Right lobe of liver (tissue), 6 donors: ENCODE data around the gene DNER. TPM values are rescaled to one million over a fixed set of nuclear protein-coding genes. Genes with fewer than 3 reads are reported as not detected.
A peak's percentile ranks its signal among the peaks of the same experiment; 100 is the strongest.

Source experiments
- ATAC-seq, 4 donors: fragments of 200-7000 bp; cut with Tn5 transposase; one replicate each; pipeline ENCODE4 v1.9.1; 2020; ENCODE audit warnings: mild to moderate bottlenecking in 4 of 4, moderate library complexity in 4 of 4
- DNase-seq, 3 donors: peaks; one replicate each; pipeline ENCODE4 v3.0.0-alpha.2; 2020
- H3K27ac ChIP-seq, 3 donors: fragments of 200-600 bp; one replicate each; pipeline ENCODE4 v1.8.0; 2022
- H3K27me3 ChIP-seq, 2 donors: fragments of 200-600 bp; one replicate each; pipeline ENCODE4 v1.8.0; 2022
- H3K36me3 ChIP-seq, 4 donors: fragments of 200-600 bp; sonication (generic) in 1 of 4; one replicate each; pipeline versions ENCODE4 v1.5.1 to v1.8.0; 2017 to 2022; ENCODE audit warnings: control low read depth in 1 of 4
- H3K4me1 ChIP-seq, 4 donors: fragments of 200-600 bp; sonication (generic) in 1 of 4; one replicate each; pipeline versions ENCODE4 v1.5.1 to v1.8.0; 2017 to 2022; ENCODE audit warnings: control low read depth in 1 of 4
- H3K4me3 ChIP-seq, 3 donors: fragments of 200-600 bp; one replicate each; pipeline ENCODE4 v1.8.0; 2022
- H3K9me3 ChIP-seq, 4 donors: fragments of 200-600 bp; sonication (generic) in 1 of 4; one replicate each; pipeline versions ENCODE4 v1.5.1 to v1.8.0; 2017 to 2022; ENCODE audit warnings: control low read depth in 1 of 4
- POLR2A ChIP-seq: fragments of 450-650 bp; IDR thresholded peaks from one replicate; pipeline ENCODE4 v1.6.1; 2017; ENCODE audit warnings: antibody characterized with exemption, mild to moderate bottlenecking
- WGBS: methylation state at CpG from one replicate; pipeline ENCODE4 v1.1.6; 2018; ENCODE audit warnings: low coverage, low lambda C conversion rate; ENCODE audit not compliant: insufficient coverage; ENCODE audit errors: missing lambda C conversion rate; 5-methylcytosine and 5-hydroxymethylcytosine counted together
- intact Hi-C, 2 donors: fragments of 100-400 bp; cut with DNase I; formaldehyde crosslinking; loops; one replicate each; pipeline versions ENCODE4 v1.11.2 to v1.14.1; 2022
- total RNA-seq, 6 experiments: library from RNA; depleted of rRNA in 2 of 6; stranded (reverse); fragments of >200 nt in 2 of 6; fragmentation: NEBNext Ultra II Directional in 3 of 6; extraction: Animal tissue kit (Norgen Biotek cat#: 25700) in 3 of 6; gene quantifications; one replicate each; pipeline versions ENCODE4 v1.1.0 to v1.2.4, GENCODE V29; 2016 to 2023
- TF ChIP-seq, protein P1 (sequence below), 4 donors: fragments of 200-600 bp in 3 of 4; fragments of 450-650 bp in 1 of 4; IDR thresholded peaks; one replicate each; pipeline versions ENCODE4 v1.5.1 to v1.8.0; 2016 to 2022; ENCODE audit warnings: antibody characterized with exemption in 4 of 4, mild to moderate bottlenecking in 2 of 4
- donor health status: DM: no; HTN: yes; CAD: no.
- donor health status: DM: no; HTN: no; CAD: no.
- donor health status: DM: no; HTN: no; CAD: no.
- donor health status: DM: no; HTN: yes; CAD: no.
- donor health status: DM: no; HTN: yes; CAD: no.

The DNER gene
- total RNA-seq, 6 experiments from 2014 or later = 0.13 TPM; not detected in 5

DNA sequence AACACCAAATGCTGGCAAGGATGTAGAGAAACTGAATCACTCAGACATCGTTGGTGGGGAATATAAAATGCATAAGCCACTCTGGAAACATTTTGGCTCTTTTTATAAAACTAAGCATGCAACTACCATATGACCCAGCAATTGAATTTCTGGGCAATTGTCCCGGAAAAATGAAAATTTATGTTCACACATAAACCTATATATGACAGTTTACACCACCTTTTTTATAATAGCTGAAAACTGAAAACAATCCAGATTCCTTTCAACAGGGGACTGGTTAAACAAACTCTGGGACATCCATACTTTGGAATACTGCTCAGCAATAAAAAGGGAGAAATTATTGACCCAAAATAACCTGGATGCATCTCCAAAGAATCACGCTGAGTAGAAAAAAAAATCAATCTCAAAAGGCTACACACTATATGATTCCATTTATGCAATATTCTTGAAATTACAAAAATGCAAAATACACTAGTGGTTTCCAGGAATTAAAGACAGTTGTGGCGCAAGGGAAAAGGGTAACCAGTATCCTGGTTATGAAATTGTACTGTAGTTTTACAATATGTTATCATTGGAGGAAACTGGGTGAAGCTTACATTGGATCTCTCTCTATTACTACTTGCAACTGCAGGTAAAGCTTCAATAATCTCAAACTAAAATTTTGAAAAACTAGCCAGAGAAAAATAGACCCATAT lies 313.0 kb downstream of the DNER start:
- ATAC-seq (no peak), DNase-seq (no peak)
- H3K4me3 ChIP-seq = no peak overlapping the region
- 47% methylated on average over 4 of the region's 4 CpGs for WGBS
- no peaks in the 10 kb centered on the region for H3K27me3 ChIP-seq
- no peaks in the 10 kb centered on the region for H3K9me3 ChIP-seq
- no peaks in the 10 kb centered on the region for H3K36me3 ChIP-seq
- no peaks in the 10 kb centered on the region for H3K4me1 ChIP-seq
- intact Hi-C loops = no loop called here
- TF ChIP-seq, protein P1, sequence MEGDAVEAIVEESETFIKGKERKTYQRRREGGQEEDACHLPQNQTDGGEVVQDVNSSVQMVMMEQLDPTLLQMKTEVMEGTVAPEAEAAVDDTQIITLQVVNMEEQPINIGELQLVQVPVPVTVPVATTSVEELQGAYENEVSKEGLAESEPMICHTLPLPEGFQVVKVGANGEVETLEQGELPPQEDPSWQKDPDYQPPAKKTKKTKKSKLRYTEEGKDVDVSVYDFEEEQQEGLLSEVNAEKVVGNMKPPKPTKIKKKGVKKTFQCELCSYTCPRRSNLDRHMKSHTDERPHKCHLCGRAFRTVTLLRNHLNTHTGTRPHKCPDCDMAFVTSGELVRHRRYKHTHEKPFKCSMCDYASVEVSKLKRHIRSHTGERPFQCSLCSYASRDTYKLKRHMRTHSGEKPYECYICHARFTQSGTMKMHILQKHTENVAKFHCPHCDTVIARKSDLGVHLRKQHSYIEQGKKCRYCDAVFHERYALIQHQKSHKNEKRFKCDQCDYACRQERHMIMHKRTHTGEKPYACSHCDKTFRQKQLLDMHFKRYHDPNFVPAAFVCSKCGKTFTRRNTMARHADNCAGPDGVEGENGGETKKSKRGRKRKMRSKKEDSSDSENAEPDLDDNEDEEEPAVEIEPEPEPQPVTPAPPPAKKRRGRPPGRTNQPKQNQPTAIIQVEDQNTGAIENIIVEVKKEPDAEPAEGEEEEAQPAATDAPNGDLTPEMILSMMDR (IDR thresholded peaks at IDR 0.05) = no peak
- no peak for TF ChIP-seq POLR2A
- no peak overlapping the region for H3K27ac ChIP-seq

DNA sequence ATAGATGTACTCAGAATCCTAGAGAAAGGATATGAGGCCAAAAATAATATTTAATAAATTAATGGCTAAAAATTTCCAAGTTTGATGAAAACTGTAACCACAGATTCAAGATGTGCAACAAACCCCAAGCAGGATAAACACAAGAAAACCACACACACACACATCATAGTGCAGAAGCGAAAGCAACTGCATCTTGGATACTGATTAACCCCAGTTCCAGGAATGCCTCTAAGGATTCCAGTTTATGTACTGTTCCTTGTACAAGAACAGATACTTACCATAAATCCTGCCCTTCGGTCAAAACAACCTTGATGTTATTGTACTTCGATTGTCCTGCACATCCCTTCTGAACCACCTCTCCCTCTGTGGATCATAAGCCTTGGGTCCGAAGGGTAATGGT lies 320.4 kb downstream of the DNER start:
- intact Hi-C loops = no loop called here
- H3K27ac ChIP-seq = no peak overlapping the region
- ATAC-seq = no peak
- 57% methylated on average over 1 of the region's 4 CpGs for WGBS
- H3K9me3 ChIP-seq = no peaks in the 10 kb centered on the region
- no peak overlapping the region for H3K4me3 ChIP-seq
- no peak for DNase-seq
- TF ChIP-seq, protein P1 (IDR thresholded peaks at IDR 0.05) = no peak
- no peak for TF ChIP-seq POLR2A
- H3K27me3 ChIP-seq = no peaks in the 10 kb centered on the region
- H3K36me3 ChIP-seq = no peaks in the 10 kb centered on the region
- peaks cover 0 to 3% (median 0%) of the 10 kb centered on the region in 4 donors for H3K4me1 ChIP-seq

DNA sequence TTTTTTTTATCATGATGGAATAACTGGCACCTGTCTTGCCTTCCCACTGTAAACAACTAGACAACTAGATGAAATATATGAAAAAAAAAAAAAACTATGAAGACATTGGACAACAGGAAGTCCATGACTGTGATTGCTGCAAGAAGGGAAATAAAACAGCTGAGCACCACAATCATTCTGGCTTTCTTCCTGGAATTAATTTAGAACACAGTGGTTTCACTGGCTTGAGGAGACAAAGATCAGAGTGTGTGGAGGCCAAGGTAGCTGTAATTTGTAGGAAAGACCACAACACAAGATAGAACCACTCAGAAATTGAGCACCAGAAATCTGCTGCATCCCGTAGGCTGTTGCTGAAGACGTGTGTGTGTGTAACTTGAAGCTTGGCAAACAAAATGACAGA lies 322.2 kb downstream of the DNER start:
- intact Hi-C loops = no loop called here
- Histone ChIP-seq H3K4me3 (no peak overlapping the region), H3K4me1 (peaks cover 0 to 3% (median 0%) of the 10 kb centered on the region in 4 donors), H3K27me3 (no peaks in the 10 kb centered on the region), H3K27ac (no peak overlapping the region), H3K36me3 (no peaks in the 10 kb centered on the region), H3K9me3 (no peaks in the 10 kb centered on the region)
- 17% methylated on average over 2 of the region's 2 CpGs for WGBS
- no peak for DNase-seq
- TF ChIP-seq, protein P1 (IDR thresholded peaks at IDR 0.05) = no peak
- no peak for TF ChIP-seq POLR2A
- peak in 3 of 4 donors; percentile 40 to 44 (median 41) for ATAC-seq

DNA sequence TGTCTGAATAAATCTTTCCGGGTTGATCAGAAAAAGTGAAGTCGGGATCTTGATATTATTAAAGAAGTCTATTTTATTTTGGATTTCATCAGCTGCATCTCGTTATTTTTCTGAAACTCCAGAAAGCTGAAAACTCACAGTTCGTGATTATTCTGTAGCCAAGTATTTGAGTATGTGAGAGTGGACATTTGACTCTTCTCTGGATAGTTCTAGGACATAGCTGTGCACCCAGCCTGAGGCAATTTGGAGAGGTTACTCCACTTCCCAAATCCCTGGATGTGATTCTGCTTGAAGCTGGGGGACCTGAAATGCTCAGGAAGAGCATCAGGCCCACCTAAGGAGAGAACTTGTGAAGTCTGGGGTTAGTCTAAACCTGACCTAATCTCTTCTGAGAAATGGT lies 325.6 kb downstream of the DNER start:
- DNase-seq = no peak
- Histone ChIP-seq H3K9me3 (no peaks in the 10 kb centered on the region), H3K4me1 (peaks cover 0 to 3% (median 0%) of the 10 kb centered on the region in 4 donors), H3K36me3 (no peaks in the 10 kb centered on the region), H3K27me3 (no peaks in the 10 kb centered on the region), H3K27ac (no peak overlapping the region), H3K4me3 (no peak overlapping the region)
- no peak for ATAC-seq
- TF ChIP-seq, protein P1 (IDR thresholded peaks at IDR 0.05) = no peak
- no peak for TF ChIP-seq POLR2A
- intact Hi-C loops = no loop called here
- WGBS = 59% methylated on average over 4 of the region's 4 CpGs
